ENCODE measurements around the gene KCNG1. TPM values are rescaled to one million over a fixed set of nuclear protein-coding genes. Genes with fewer than 3 reads are reported as not detected.
"Not testable (repeated sequence)": the region's sequence is repeated elsewhere in the genome, so short reads cannot be mapped to it uniquely, and the experiment has no call there.

Gene KCNG1
- total and polyA plus RNA-seq, 2 donors from 2014 or later: 0.35 to 0.58 TPM

DNA sequence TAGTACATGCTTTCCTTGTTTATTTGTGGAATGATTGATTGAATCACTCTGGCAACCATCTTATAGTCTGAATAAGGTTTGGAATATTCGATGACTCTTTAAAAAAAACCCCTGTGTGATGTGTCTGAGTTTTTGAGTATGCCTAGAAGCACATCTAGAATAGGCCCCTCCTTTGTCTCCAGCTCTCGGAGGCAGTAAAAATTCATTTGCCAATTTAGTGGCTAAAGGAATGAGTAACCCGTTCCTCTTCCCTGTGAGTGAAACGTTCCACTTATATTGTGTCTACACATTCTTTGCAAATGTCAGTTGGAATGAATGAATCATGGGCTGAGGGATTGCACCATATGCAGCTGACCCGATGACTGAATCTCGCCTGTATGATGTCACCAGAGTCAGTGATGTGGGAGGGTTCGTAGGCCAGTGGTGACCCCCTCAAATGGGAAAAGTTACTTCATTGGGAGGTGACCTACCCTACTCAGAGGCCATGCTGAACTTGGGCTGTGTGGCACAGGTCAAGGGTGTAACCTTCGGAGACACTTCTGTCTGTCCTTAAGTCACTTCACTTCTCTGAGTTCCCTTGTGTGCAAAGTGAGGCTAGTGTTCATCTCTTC is 42.7 kb downstream of the KCNG1 start:
- DNase-seq (no peak), FAIRE-seq (no peak)
- H3K9me3 ChIP-seq (ENCODE audit: control insufficient read depth in 2 of 3, insufficient read depth in 1 of 3, low read length in 3 of 3): no peaks in the 10 kb centered on the region
- no peaks in the 10 kb centered on the region for H3K27me3 ChIP-seq (ENCODE audit: control insufficient read depth, insufficient read depth, low read length)
- H3K27ac ChIP-seq (ENCODE audit: low read depth in 2 of 2, low read length in 2 of 2): no peak overlapping the region
- H3K36me3 ChIP-seq (ENCODE audit: control insufficient read depth in 2 of 3, insufficient read depth in 3 of 3, low read length in 3 of 3): no peaks in the 10 kb centered on the region
- no peaks in the 10 kb centered on the region for H3K4me1 ChIP-seq (ENCODE audit: control insufficient read depth in 2 of 3, insufficient read depth in 2 of 3, low read depth in 1 of 3, low read length in 3 of 3)
- TF ChIP-seq, protein P1, sequence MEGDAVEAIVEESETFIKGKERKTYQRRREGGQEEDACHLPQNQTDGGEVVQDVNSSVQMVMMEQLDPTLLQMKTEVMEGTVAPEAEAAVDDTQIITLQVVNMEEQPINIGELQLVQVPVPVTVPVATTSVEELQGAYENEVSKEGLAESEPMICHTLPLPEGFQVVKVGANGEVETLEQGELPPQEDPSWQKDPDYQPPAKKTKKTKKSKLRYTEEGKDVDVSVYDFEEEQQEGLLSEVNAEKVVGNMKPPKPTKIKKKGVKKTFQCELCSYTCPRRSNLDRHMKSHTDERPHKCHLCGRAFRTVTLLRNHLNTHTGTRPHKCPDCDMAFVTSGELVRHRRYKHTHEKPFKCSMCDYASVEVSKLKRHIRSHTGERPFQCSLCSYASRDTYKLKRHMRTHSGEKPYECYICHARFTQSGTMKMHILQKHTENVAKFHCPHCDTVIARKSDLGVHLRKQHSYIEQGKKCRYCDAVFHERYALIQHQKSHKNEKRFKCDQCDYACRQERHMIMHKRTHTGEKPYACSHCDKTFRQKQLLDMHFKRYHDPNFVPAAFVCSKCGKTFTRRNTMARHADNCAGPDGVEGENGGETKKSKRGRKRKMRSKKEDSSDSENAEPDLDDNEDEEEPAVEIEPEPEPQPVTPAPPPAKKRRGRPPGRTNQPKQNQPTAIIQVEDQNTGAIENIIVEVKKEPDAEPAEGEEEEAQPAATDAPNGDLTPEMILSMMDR (IDR thresholded peaks at IDR 0.05; ENCODE audit: borderline replicate concordance, extremely low read depth, insufficient read depth): no peak
- H3K9ac ChIP-seq (ENCODE audit: low read length in 3 of 3): no peak overlapping the region
- no peak overlapping the region for H3K4me3 ChIP-seq (ENCODE audit: low read length in 3 of 3)
- intact Hi-C loops (cut with DNase I): no loop called here

DNA sequence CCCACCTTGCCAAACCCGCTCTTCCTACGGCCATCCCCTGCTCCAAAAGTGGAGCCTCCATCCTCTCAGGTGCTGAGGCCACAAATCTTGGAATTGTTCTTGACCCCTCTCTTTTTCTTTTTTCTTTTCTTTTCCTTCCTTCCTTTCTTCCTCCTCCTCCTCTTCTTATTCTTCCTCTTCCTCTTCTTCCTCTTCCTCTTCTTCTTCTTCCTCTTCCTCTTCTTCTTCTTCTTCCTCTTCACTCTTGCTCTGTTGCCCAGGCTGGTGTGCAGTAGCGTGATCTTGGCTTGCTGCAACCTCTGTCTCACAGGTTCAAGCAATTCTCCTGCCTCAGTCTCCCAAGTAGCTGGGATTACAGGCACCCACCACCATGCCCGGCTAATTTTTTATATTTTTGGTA is 44.4 kb downstream of the KCNG1 start:
- H3K36me3 ChIP-seq (ENCODE audit: control insufficient read depth in 2 of 3, insufficient read depth in 3 of 3, low read length in 3 of 3); H3K4me1 ChIP-seq (ENCODE audit: control insufficient read depth in 2 of 3, insufficient read depth in 2 of 3, low read depth in 1 of 3, low read length in 3 of 3); intact Hi-C loops (cut with DNase I); DNase-seq; H3K9ac ChIP-seq (ENCODE audit: low read length in 3 of 3); H3K27ac ChIP-seq (ENCODE audit: low read depth in 2 of 2, low read length in 2 of 2); H3K9me3 ChIP-seq (ENCODE audit: control insufficient read depth in 2 of 3, insufficient read depth in 1 of 3, low read length in 3 of 3); H3K4me3 ChIP-seq (ENCODE audit: low read length in 3 of 3); H3K27me3 ChIP-seq (ENCODE audit: control insufficient read depth, insufficient read depth, low read length); FAIRE-seq: not testable (repeated sequence)

- Histone ChIP-seq H3K27me3 (ENCODE audit: control insufficient read depth, insufficient read depth, low read length) (no peaks in the 10 kb centered on the region), H3K27ac (ENCODE audit: low read depth in 2 of 2, low read length in 2 of 2) (no peak overlapping the region), H3K4me3 (ENCODE audit: low read length in 3 of 3) (no peak overlapping the region), H3K9me3 (ENCODE audit: control insufficient read depth in 2 of 3, insufficient read depth in 1 of 3, low read length in 3 of 3) (no peaks in the 10 kb centered on the region), H3K9ac (ENCODE audit: low read length in 3 of 3) (no peak overlapping the region), H3K36me3 (ENCODE audit: control insufficient read depth in 2 of 3, insufficient read depth in 3 of 3, low read length in 3 of 3) (no peaks in the 10 kb centered on the region), H3K4me1 (ENCODE audit: control insufficient read depth in 2 of 3, insufficient read depth in 2 of 3, low read depth in 1 of 3, low read length in 3 of 3) (no peaks in the 10 kb centered on the region)
- FAIRE-seq (no peak), DNase-seq (no peak)
- TF ChIP-seq, protein P1 (IDR thresholded peaks at IDR 0.05; ENCODE audit: borderline replicate concordance, extremely low read depth, insufficient read depth): no peak
- intact Hi-C loops (cut with DNase I): no loop called here
These were observed 45.6 kb downstream of the KCNG1 start for GRCh38 chr20:50977066-50978021.

- Histone ChIP-seq H3K9ac (ENCODE audit: low read length in 3 of 3) (no peak overlapping the region), H3K4me3 (ENCODE audit: low read length in 3 of 3) (no peak overlapping the region), H3K27me3 (ENCODE audit: control insufficient read depth, insufficient read depth, low read length) (no peaks in the 10 kb centered on the region), H3K4me1 (ENCODE audit: control insufficient read depth in 2 of 3, insufficient read depth in 2 of 3, low read depth in 1 of 3, low read length in 3 of 3) (no peaks in the 10 kb centered on the region), H3K9me3 (ENCODE audit: control insufficient read depth in 2 of 3, insufficient read depth in 1 of 3, low read length in 3 of 3) (no peaks in the 10 kb centered on the region), H3K36me3 (ENCODE audit: control insufficient read depth in 2 of 3, insufficient read depth in 3 of 3, low read length in 3 of 3) (no peaks in the 10 kb centered on the region), H3K27ac (ENCODE audit: low read depth in 2 of 2, low read length in 2 of 2) (no peak overlapping the region)
- DNase-seq: no peak
- TF ChIP-seq, protein P1 (IDR thresholded peaks at IDR 0.05; ENCODE audit: borderline replicate concordance, extremely low read depth, insufficient read depth): no peak
- FAIRE-seq: no peak
- intact Hi-C loops (cut with DNase I): no loop called here
These were observed 47.1 kb downstream of the KCNG1 start for GRCh38 chr20:50975701-50976330.
